ENCODE results near the gene SMG1.

- TF ChIP-seq CTCF (IDR thresholded peaks at IDR 0.05; ENCODE audit: low read depth, low read length, poor library complexity, severe bottlenecking) (no peak), EZH2phosphoT487 (IDR thresholded peaks at IDR 0.05; ENCODE audit: borderline replicate concordance, low read length) (no peak)
Measured at GRCh38 chr16:18799500-18799899, 126.7 kb downstream of the SMG1 start.

Data from DOHH2 (cell line).